M059J (cell line): ENCODE results near the gene SLC1A7. TPM values are rescaled to one million over a fixed set of nuclear protein-coding genes. Genes with fewer than 3 reads are reported as not detected.

Experiments
- DNase-seq: peaks from one replicate; pipeline ENCODE4 v3.0.0-alpha.2; 2012; ENCODE audit warnings: low read depth
- total RNA-seq: library from RNA; depleted of rRNA; stranded (reverse); fragments of >200 nt; shearing (Covaris generic); gene quantifications from 2 replicates; pipeline ENCODE4 v1.2.3, GENCODE V29; 2014; rRNA removed

The SLC1A7 gene
- total RNA-seq, 1 experiment from 2014 or later, result 0.25 TPM

GRCh38 chr1:53062708-53063591 lies 79.5 kb downstream of the SLC1A7 start:
- DNase-seq, result no peak

GRCh38 chr1:53061859-53062707 lies 80.4 kb downstream of the SLC1A7 start, which contains the start of gene PODN:
Gene PODN (plus strand): TSS chr1:53062213. CDS start chr1:53069856, 7,643 bp downstream.
- peak; percentile 12 for DNase-seq

GRCh38 chr1:53061123-53061858 lies 81.1 kb downstream of the SLC1A7 start:
- DNase-seq, result no peak

- peak; percentile 20 for DNase-seq
These were observed 81.9 kb downstream of the SLC1A7 start for GRCh38 chr1:53060579-53060978.

- DNase-seq, result peak; percentile 7
These were observed 85.3 kb downstream of the SLC1A7 start for GRCh38 chr1:53057127-53057526.

GRCh38 chr1:53051676-53052075 lies 90.8 kb downstream of the SLC1A7 start:
- no peak for DNase-seq

- no peak for DNase-seq
These were observed 92.1 kb downstream of the SLC1A7 start for GRCh38 chr1:53050310-53050709.

GRCh38 chr1:53049574-53049967 lies 92.9 kb downstream of the SLC1A7 start:
- DNase-seq, result no peak

- DNase-seq, result no peak
These were observed 93.4 kb downstream of the SLC1A7 start for GRCh38 chr1:53048960-53049573.

- DNase-seq, result peak; percentile 93
These were observed 94.4 kb downstream of the SLC1A7 start for GRCh38 chr1:53047737-53048736.

GRCh38 chr1:53046930-53047329 lies 95.5 kb downstream of the SLC1A7 start:
- peak; percentile 87 for DNase-seq

GRCh38 chr1:53044926-53045325 lies 97.5 kb downstream of the SLC1A7 start:
- DNase-seq, result no peak

- no peak for DNase-seq
These were observed 99.2 kb downstream of the SLC1A7 start for GRCh38 chr1:53043271-53043670.

- no peak for DNase-seq
These were observed 103.9 kb downstream of the SLC1A7 start for GRCh38 chr1:53038566-53038965.

Other genes starting within 250 kb of the SLC1A7 start
- 12.3 and 19.7 TPM in 2 replicates for gene ECHDC2, start 220.9 kb downstream of the SLC1A7 start, total RNA-seq
- 171 and 230 TPM in 2 replicates for gene SCP2, start 215.4 kb downstream of the SLC1A7 start, total RNA-seq
- not detected in 2 replicates for gene PODN, start 80.4 kb downstream of the SLC1A7 start, total RNA-seq
- 18.3 and 23.4 TPM in 2 replicates for gene CPT2, start 54.2 kb upstream of the SLC1A7 start, total RNA-seq
- gene CZIB, start 78.0 kb upstream of the SLC1A7 start, total RNA-seq, result 47.0 and 53.5 TPM in 2 replicates
- 68.2 and 84.9 TPM in 2 replicates for gene MAGOH, start 95.9 kb upstream of the SLC1A7 start, total RNA-seq
- 36.0 and 57.4 TPM in 2 replicates for gene LRP8, start 185.4 kb upstream of the SLC1A7 start, total RNA-seq